NCI-H2081 (cell line): Measurements from ENCODE around the gene EDC3.
"Not testable (repeated sequence)": the region's sequence is repeated elsewhere in the genome, so short reads cannot be mapped to it uniquely, and the experiment has no call there.

Source experiments
- DNase-seq, 2 experiments: peaks; one replicate each; lab custom pipeline; 2025; lab: John Stamatoyannopoulos, UW

EDC3 gene

GRCh38 chr15:74608786-74609185 lies 87.0 kb downstream of the EDC3 start:
- DNase-seq = peak in 1 of 2 experiments; percentile 47

- no peak for DNase-seq
These were observed 90.1 kb downstream of the EDC3 start for GRCh38 chr15:74605795-74606150.

GRCh38 chr15:74604983-74605794 lies 90.6 kb downstream of the EDC3 start:
- peak; percentile 88 to 96 for DNase-seq

- DNase-seq = no peak
These were observed 91.8 kb downstream of the EDC3 start for GRCh38 chr15:74603789-74604705.

GRCh38 chr15:74603026-74603788 lies 92.6 kb downstream of the EDC3 start:
- DNase-seq = no peak

- no peak for DNase-seq
These were observed 96.7 kb downstream of the EDC3 start for GRCh38 chr15:74599156-74599555.

- peak in 1 of 2 experiments; percentile 17 for DNase-seq
These were observed 97.5 kb downstream of the EDC3 start for GRCh38 chr15:74598126-74598842.

GRCh38 chr15:74597146-74597705 lies 98.6 kb downstream of the EDC3 start:
- DNase-seq = not testable (repeated sequence)

- DNase-seq = not testable (repeated sequence)
These were observed 99.1 kb downstream of the EDC3 start for GRCh38 chr15:74596736-74597135.

GRCh38 chr15:74595271-74595670 lies 100.6 kb downstream of the EDC3 start:
- DNase-seq = no peak

- no peak for DNase-seq
These were observed 101.4 kb downstream of the EDC3 start for GRCh38 chr15:74594455-74594854.

- DNase-seq = no peak
These were observed 102.7 kb downstream of the EDC3 start for GRCh38 chr15:74593122-74593521.

GRCh38 chr15:74592222-74592621 lies 103.6 kb downstream of the EDC3 start:
- DNase-seq = no peak

GRCh38 chr15:74589826-74590225 lies 106.0 kb downstream of the EDC3 start:
- DNase-seq = no peak

GRCh38 chr15:74585857-74586256 lies 110.0 kb downstream of the EDC3 start:
- DNase-seq = no peak

- DNase-seq = no peak
These were observed 110.6 kb downstream of the EDC3 start for GRCh38 chr15:74585191-74585590.

- DNase-seq = no peak
These were observed 111.0 kb downstream of the EDC3 start for GRCh38 chr15:74584779-74585178.

- no peak for DNase-seq
These were observed 111.6 kb downstream of the EDC3 start for GRCh38 chr15:74584204-74584603.
